PC-3 (cell line): ENCODE measurements around the gene ICAM4. TPM values are rescaled to one million over a fixed set of nuclear protein-coding genes. Genes with fewer than 3 reads are reported as not detected.
A peak's percentile ranks its signal among the peaks of the same experiment; 100 is the strongest.

Experiments
- ATAC-seq: fragments of 200-7000 bp; cut with Tn5 transposase; 2 replicates; pipeline ENCODE4 v1.9.1; 2020; ENCODE audit warnings: mild to moderate bottlenecking, moderate library complexity
- BruUV-seq: library from RNA; stranded (reverse); fragments of 400-500 nt; replicated peaks from 2 replicates; lab custom pipeline; 2021; lab: Mats Ljungman, UMichigan
- CTCF ChIA-PET: fragments of 300-600 bp; sonication (Branson Sonifier 250); formaldehyde crosslinking; loops from one replicate; lab custom pipeline; 2022; ENCODE audit warnings: antibody characterized with exemption; lab: Charles Lee
- POLR2A ChIA-PET: fragments of 300-600 bp; sonication (Branson Sonifier 250); formaldehyde crosslinking; loops from one replicate; lab custom pipeline; 2022; ENCODE audit warnings: antibody characterized with exemption; ENCODE audit not compliant: unreplicated experiment; lab: Charles Lee
- DNase-seq: peaks from one replicate; pipeline ENCODE4 v3.0.0-alpha.2; 2015
- H2AFZ ChIP-seq: fragments of 300-600 bp; sonication (generic); 2 replicates; pipeline ENCODE4 v1.6.0; 2016; ENCODE audit warnings: antibody characterized with exemption, low read length
- H3F3A ChIP-seq: fragments of 300-600 bp; sonication (generic); one replicate; pipeline ENCODE4 v1.6.0; 2017; ENCODE audit warnings: antibody characterized with exemption, low read length, control low read depth, mild to moderate bottlenecking; ENCODE audit not compliant: unreplicated experiment
- H3K27ac ChIP-seq: fragments of 300-600 bp; sonication (generic); 2 replicates; pipeline ENCODE4 v1.5.1; 2016; ENCODE audit warnings: mild to moderate bottlenecking, low read length
- H3K27me3 ChIP-seq: fragments of 300-600 bp; sonication (generic); 2 replicates; pipeline ENCODE4 v1.6.1; 2016; ENCODE audit warnings: low read length, mixed read lengths
- H3K36me3 ChIP-seq: fragments of 300-600 bp; sonication (generic); 2 replicates; pipeline ENCODE4 v1.6.1; 2016; ENCODE audit warnings: low read depth, mixed run types, low read length, mixed read lengths
- H3K4me1 ChIP-seq: fragments of 300-600 bp; sonication (generic); 2 replicates; pipeline ENCODE4 v1.5.1; 2016; ENCODE audit warnings: low read length; ENCODE audit not compliant: insufficient read depth
- H3K4me2 ChIP-seq: fragments of 300-600 bp; sonication (generic); 2 replicates; pipeline ENCODE4 v1.6.0; 2016; ENCODE audit warnings: low read length
- H3K4me3 ChIP-seq: fragments of 300-600 bp; sonication (generic); 2 replicates; pipeline ENCODE4 v1.5.1; 2016; ENCODE audit warnings: mild to moderate bottlenecking, low read length, mixed read lengths
- H3K79me2 ChIP-seq: fragments of 300-600 bp; sonication (generic); 2 replicates; pipeline ENCODE4 v1.6.1; 2017; ENCODE audit warnings: low read length, mixed read lengths
- H3K9ac ChIP-seq: fragments of 300-600 bp; sonication (generic); 2 replicates; pipeline ENCODE4 v1.6.0; 2016; ENCODE audit warnings: mild to moderate bottlenecking, low read length
- H3K9me2 ChIP-seq: fragments of 300-600 bp; sonication (generic); replicated peaks from 2 replicates; pipeline ENCODE4 v1.6.1; 2016; ENCODE audit warnings: mixed run types, low read length, mixed read lengths
- H3K9me3 ChIP-seq: fragments of 300-600 bp; sonication (generic); 2 replicates; pipeline ENCODE4 v1.6.1; 2016; ENCODE audit warnings: low read length, mixed read lengths
- H4K20me1 ChIP-seq: fragments of 300-600 bp; sonication (generic); 2 replicates; pipeline ENCODE4 v1.6.1; 2016; ENCODE audit warnings: low read length, mixed read lengths
- CTCF ChIP-seq: fragments of 300-600 bp; sonication (generic); conservative IDR thresholded peaks from 2 replicates; pipeline ENCODE4 v1.5.1; 2017; ENCODE audit warnings: antibody characterized with exemption, low read depth, mild to moderate bottlenecking, low read length
- EZH2 ChIP-seq: fragments of 300-600 bp; sonication (generic); IDR thresholded peaks from one replicate; pipeline ENCODE4 v1.6.1; 2017; ENCODE audit warnings: antibody characterized with exemption, mild to moderate bottlenecking, low read length; ENCODE audit not compliant: unreplicated experiment
- EZH2phosphoT487 ChIP-seq: fragments of 300-600 bp; sonication (generic); IDR thresholded peaks from 2 replicates; pipeline ENCODE4 v1.6.1; 2018; ENCODE audit warnings: mild to moderate bottlenecking, antibody characterized with exemption, low read length, borderline replicate concordance
- intact Hi-C: fragments of 100-400 bp; cut with micrococcal nuclease; formaldehyde crosslinking; loops from 2 replicates; pipeline ENCODE4 v1.9.0; 2023
- total RNA-seq: library from RNA; depleted of rRNA; stranded (reverse); fragments of >200 nt; gene quantifications from 2 replicates; pipeline ENCODE4 v1.2.3, GENCODE V29; 2014

The ICAM4 gene
- total RNA-seq, 1 experiment from 2014 or later, result not detected

DNA sequence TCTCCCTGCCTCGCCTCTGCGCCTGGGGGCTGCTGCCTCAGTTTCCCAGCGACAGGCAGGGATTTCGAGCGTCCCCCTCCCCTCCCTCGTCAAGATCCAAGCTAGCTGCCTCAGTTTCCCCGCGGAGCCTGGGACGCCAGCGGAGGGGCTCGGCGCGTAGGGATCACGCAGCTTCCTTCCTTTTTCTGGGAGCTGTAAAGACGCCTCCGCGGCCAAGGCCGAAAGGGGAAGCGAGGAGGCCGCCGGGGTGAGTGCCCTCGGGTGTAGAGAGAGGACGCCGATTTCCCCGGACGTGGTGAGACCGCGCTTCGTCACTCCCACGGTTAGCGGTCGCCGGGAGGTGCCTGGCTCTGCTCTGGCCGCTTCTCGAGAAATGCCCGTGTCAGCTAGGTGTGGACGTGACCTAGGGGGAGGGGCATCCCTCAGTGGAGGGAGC, 16.6 kb upstream of the ICAM4 start:
- Histone ChIP-seq H3K27ac (no peak overlapping the region), H3K9me2 (no peaks in the 10 kb centered on the region), H3K4me2 (peak overlapping the region; percentile 92), H3K79me2 (no peaks in the 10 kb centered on the region), H2AFZ (peak overlapping the region; percentile 93), H3K4me1 (peaks cover 23% of the 10 kb centered on the region), H3F3A (no peaks in the 10 kb centered on the region), H3K9me3 (no peaks in the 10 kb centered on the region), H3K4me3 (peak overlapping the region; percentile 64), H3K36me3 (no peaks in the 10 kb centered on the region), H4K20me1 (no peaks in the 10 kb centered on the region), H3K9ac (peak overlapping the region; percentile 44), H3K27me3 (no peaks in the 10 kb centered on the region)
- DNase-seq (no peak), ATAC-seq (peak; percentile 54)
- ChIA-PET POLR2A (interaction anchor here (0.7 to 1.5 kb wide), 3 partner anchors 22 to 156 kb away, joined by 4 to 9 read pairs (median 6); no protein-coding TSS in a partner anchor), CTCF (interaction anchor here (0.8 to 3.2 kb wide), 6 partner anchors 10 to 121 kb away, joined by 3 to 62 read pairs (median 14); partner anchors contain the start of gene RAVER1)
- no peak for TF ChIP-seq EZH2
- BruUV-seq, result no TSS peak
- intact Hi-C loops, result no loop called here

- TSS peak; percentile 99 for BruUV-seq
- peak within 1 kb of the TSS; percentile 93 for H2AFZ ChIP-seq
These were observed 15.9 kb upstream of the ICAM4 start, which contains the start of gene ICAM1 for GRCh38 chr19:10270616-10271394. TSS of gene ICAM1 (plus strand) at chr19:10271120. CDS start at chr19:10271160, 40 bp downstream.

More at GRCh38 chr19:10270616-10271394, 15.9 kb upstream of the ICAM4 start, which contains the start of gene ICAM1:
- no peaks in the 10 kb centered on the region for H3K36me3 ChIP-seq
- H3K27me3 ChIP-seq, result no peaks in the 10 kb centered on the region
- no peaks in the 10 kb centered on the region for H3F3A ChIP-seq
- no peak within 1 kb of the TSS for H3K27ac ChIP-seq
- peak within 1 kb of the TSS; percentile 64 for H3K4me3 ChIP-seq
- CTCF ChIA-PET, result interaction anchor here (0.6 to 3.2 kb wide), 8 partner anchors 11 to 146 kb away, joined by 3 to 62 read pairs (median 8); partner anchors contain the start of gene RAVER1
- no peaks in the 10 kb centered on the region for H4K20me1 ChIP-seq
- peaks cover 23% of the 10 kb centered on the region for H3K4me1 ChIP-seq
- TF ChIP-seq EZH2 (no peak), CTCF (no peak), EZH2phosphoT487 (no peak)
- no peaks in the 10 kb centered on the region for H3K79me2 ChIP-seq
- H3K9me2 ChIP-seq, result no peaks in the 10 kb centered on the region
- POLR2A ChIA-PET, result interaction anchor here (0.5 to 1.5 kb wide), 6 partner anchors 21 to 156 kb away, joined by 4 to 15 read pairs (median 6); partner anchors contain the start of gene TYK2
- peak within 1 kb of the TSS; percentile 44 for H3K9ac ChIP-seq
- no peaks in the 10 kb centered on the region for H3K9me3 ChIP-seq
- DNase-seq (peak; percentile 70), ATAC-seq (peak; percentile 70)
- peak within 1 kb of the TSS; percentile 92 for H3K4me2 ChIP-seq
- intact Hi-C loops, result no loop called here
